ENCODE results near the gene TRIM9.
"Not testable (repeated sequence)": the region's sequence is repeated elsewhere in the genome, so short reads cannot be mapped to it uniquely, and the experiment has no call there.

Gene TRIM9

GRCh38 chr14:50955373-50956043, 139.4 kb downstream of the TRIM9 start:
- DNase-seq = peak; percentile 99

GRCh38 chr14:50954811-50955372, 140.0 kb downstream of the TRIM9 start:
- DNase-seq = peak; percentile 86

- no peak for DNase-seq
These were observed 141.4 kb downstream of the TRIM9 start for GRCh38 chr14:50953502-50953901.

- DNase-seq = no peak
These were observed 143.9 kb downstream of the TRIM9 start for GRCh38 chr14:50951032-50951431.

GRCh38 chr14:50948205-50948604, 146.7 kb downstream of the TRIM9 start:
- DNase-seq = no peak

GRCh38 chr14:50947446-50947845, 147.5 kb downstream of the TRIM9 start:
- peak; percentile 21 for DNase-seq

- no peak for DNase-seq
These were observed 148.5 kb downstream of the TRIM9 start for GRCh38 chr14:50946234-50946935.

GRCh38 chr14:50944647-50945413, 150.1 kb downstream of the TRIM9 start:
- DNase-seq = peak; percentile 87

- DNase-seq = peak; percentile 86
These were observed 150.8 kb downstream of the TRIM9 start, which contains the start of gene PYGL for GRCh38 chr14:50943943-50944646. PYGL (minus strand) TSS chr14:50944483; CDS start chr14:50944403, 80 bp downstream.

- DNase-seq = peak; percentile 27
These were observed 151.5 kb downstream of the TRIM9 start for GRCh38 chr14:50943261-50943942.

- DNase-seq = not testable (repeated sequence)
These were observed 153.3 kb downstream of the TRIM9 start for GRCh38 chr14:50941638-50942037.

- no peak for DNase-seq
These were observed 153.8 kb downstream of the TRIM9 start for GRCh38 chr14:50941151-50941550.

- DNase-seq = no peak
These were observed 157.1 kb downstream of the TRIM9 start for GRCh38 chr14:50937800-50938199.

GRCh38 chr14:50937325-50937724, 157.6 kb downstream of the TRIM9 start:
- DNase-seq = no peak

GRCh38 chr14:50936882-50937281, 158.0 kb downstream of the TRIM9 start:
- DNase-seq = no peak

- DNase-seq = no peak
These were observed 158.9 kb downstream of the TRIM9 start for GRCh38 chr14:50936016-50936340.

- DNase-seq = no peak
These were observed 159.5 kb downstream of the TRIM9 start for GRCh38 chr14:50935126-50936015.

- no peak for DNase-seq
These were observed 162.1 kb downstream of the TRIM9 start for GRCh38 chr14:50932592-50933495.

GRCh38 chr14:50932156-50932555, 162.7 kb downstream of the TRIM9 start:
- no peak for DNase-seq

- no peak for DNase-seq
These were observed 163.3 kb downstream of the TRIM9 start for GRCh38 chr14:50931559-50931958.

All from NCI-H69 (cell line).